ENCODE measurements around the gene TBPL1. TPM values are rescaled to one million over a fixed set of nuclear protein-coding genes. Genes with fewer than 3 reads are reported as not detected.

TBPL1 gene
- total RNA-seq, 3 donors from 2014 or later, result 10.2 to 16.4 (median 15.4) TPM

DNA sequence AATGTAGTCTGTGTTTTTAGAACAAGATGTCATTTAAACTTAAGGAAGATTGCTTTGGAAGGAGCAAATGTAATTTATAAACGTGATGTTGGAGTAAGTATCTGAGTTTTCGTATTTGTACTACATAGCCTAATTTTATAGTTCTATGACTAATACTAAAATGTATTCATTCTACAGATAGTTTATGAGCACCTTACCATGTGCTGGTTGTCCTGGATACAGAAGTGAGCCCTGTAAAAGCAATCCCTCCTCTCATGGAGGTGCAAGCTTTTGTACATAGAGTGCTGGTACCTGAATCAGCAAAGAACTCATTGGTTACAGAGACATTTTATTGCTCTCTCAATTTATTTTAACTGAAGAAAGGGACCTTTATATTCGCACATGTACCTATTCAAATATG lies 27.1 kb downstream of the TBPL1 start:
- no peak overlapping the region for H3K27ac ChIP-seq
- H3K27me3 ChIP-seq, result no peaks in the 10 kb centered on the region
- no peak for TF ChIP-seq CTCF (IDR thresholded peaks at IDR 0.05)
- no peak for TF ChIP-seq POLR2AphosphoS5 (IDR thresholded peaks at IDR 0.05)
- TF ChIP-seq POLR2A (IDR thresholded peaks at IDR 0.05), result no peak
- H3K4me3 ChIP-seq, result no peak overlapping the region
- intact Hi-C loops (cut with DNase I; ENCODE audit: low total_unique reads), result no loop called here
- H3K9me3 ChIP-seq, result no peaks in the 10 kb centered on the region
- H3K36me3 ChIP-seq, result no peaks in the 10 kb centered on the region
- peaks cover 0 to 7% of the 10 kb centered on the region in 2 donors for H3K4me1 ChIP-seq
- no peak for DNase-seq (ENCODE audit: low spot score in 2 of 2)

GRCh38 chr6:133983099-133983939 lies 30.3 kb downstream of the TBPL1 start:
- no peak overlapping the region for H3K4me3 ChIP-seq

GRCh38 chr6:133985970-133986369 lies 32.9 kb downstream of the TBPL1 start:
- Histone ChIP-seq H3K27me3 (no peaks in the 10 kb centered on the region), H3K4me3 (no peak overlapping the region), H3K4me1 (no peaks in the 10 kb centered on the region), H3K27ac (no peak overlapping the region), H3K9me3 (no peaks in the 10 kb centered on the region), H3K36me3 (no peaks in the 10 kb centered on the region)
- no peak for DNase-seq (ENCODE audit: low spot score in 2 of 2)
- no peak for TF ChIP-seq CTCF (IDR thresholded peaks at IDR 0.05)
- intact Hi-C loops (cut with DNase I; ENCODE audit: low total_unique reads), result no loop called here

More at GRCh38 chr6:133983099-133983939, 30.3 kb downstream of the TBPL1 start:
- no peak for DNase-seq (ENCODE audit: low spot score in 2 of 2)
- Histone ChIP-seq H3K27ac (no peak overlapping the region), H3K27me3 (no peaks in the 10 kb centered on the region), H3K4me1 (peaks cover 0 to 7% of the 10 kb centered on the region in 2 donors), H3K36me3 (no peaks in the 10 kb centered on the region), H3K9me3 (no peaks in the 10 kb centered on the region)
- intact Hi-C loops (cut with DNase I; ENCODE audit: low total_unique reads), result no loop called here
- no peak for TF ChIP-seq POLR2AphosphoS5 (IDR thresholded peaks at IDR 0.05)
- no peak for TF ChIP-seq CTCF (IDR thresholded peaks at IDR 0.05)
- no peak for TF ChIP-seq POLR2A (IDR thresholded peaks at IDR 0.05)

- intact Hi-C loops (cut with DNase I; ENCODE audit: low total_unique reads), result no loop called here
- H3K4me3 ChIP-seq, result no peak overlapping the region
- H3K9me3 ChIP-seq, result no peaks in the 10 kb centered on the region
- DNase-seq (ENCODE audit: low spot score in 2 of 2), result no peak
- H3K4me1 ChIP-seq, result no peaks in the 10 kb centered on the region
- H3K36me3 ChIP-seq, result no peaks in the 10 kb centered on the region
- H3K27ac ChIP-seq, result no peak overlapping the region
- TF ChIP-seq POLR2AphosphoS5 (IDR thresholded peaks at IDR 0.05), result no peak
- TF ChIP-seq POLR2A (IDR thresholded peaks at IDR 0.05), result no peak
- TF ChIP-seq CTCF (IDR thresholded peaks at IDR 0.05), result no peak
- no peaks in the 10 kb centered on the region for H3K27me3 ChIP-seq
Observed at GRCh38 chr6:133986942-133987341, 33.9 kb downstream of the TBPL1 start.

DNA sequence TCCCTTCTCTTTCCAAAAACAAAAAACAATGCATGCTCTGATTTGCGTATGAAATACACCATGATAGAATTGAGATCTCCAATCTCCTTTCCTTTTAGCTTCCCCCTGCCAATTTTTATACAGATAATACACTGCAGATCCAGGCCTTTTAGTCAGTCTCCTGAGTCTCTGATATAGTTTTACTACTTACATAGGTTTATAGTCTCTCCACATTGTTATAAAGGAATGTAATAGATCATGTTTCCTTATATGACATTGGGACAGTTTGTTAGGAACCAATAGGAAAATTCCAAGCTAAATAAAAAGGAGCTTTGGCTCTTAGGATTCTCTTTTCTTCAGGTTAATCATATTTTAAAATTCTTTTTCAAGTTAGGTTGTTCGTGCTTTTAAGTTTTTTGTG lies 36.5 kb downstream of the TBPL1 start:
- Histone ChIP-seq H3K9me3 (no peaks in the 10 kb centered on the region), H3K27me3 (no peaks in the 10 kb centered on the region), H3K36me3 (no peaks in the 10 kb centered on the region), H3K27ac (no peak overlapping the region), H3K4me1 (no peaks in the 10 kb centered on the region), H3K4me3 (no peak overlapping the region)
- intact Hi-C loops (cut with DNase I; ENCODE audit: low total_unique reads), result no loop called here
- no peak for DNase-seq (ENCODE audit: low spot score in 2 of 2)
- TF ChIP-seq POLR2AphosphoS5 (IDR thresholded peaks at IDR 0.05) (no peak), CTCF (IDR thresholded peaks at IDR 0.05) (no peak), POLR2A (IDR thresholded peaks at IDR 0.05) (no peak)

Measured in breast epithelium (tissue), 4 donors.